Measurements from ENCODE around the gene LSS. TPM values are rescaled to one million over a fixed set of nuclear protein-coding genes. Genes with fewer than 3 reads are reported as not detected.

Gene LSS
- total and polyA plus RNA-seq, 2 donors = 14.9 to 15.4 TPM

DNA sequence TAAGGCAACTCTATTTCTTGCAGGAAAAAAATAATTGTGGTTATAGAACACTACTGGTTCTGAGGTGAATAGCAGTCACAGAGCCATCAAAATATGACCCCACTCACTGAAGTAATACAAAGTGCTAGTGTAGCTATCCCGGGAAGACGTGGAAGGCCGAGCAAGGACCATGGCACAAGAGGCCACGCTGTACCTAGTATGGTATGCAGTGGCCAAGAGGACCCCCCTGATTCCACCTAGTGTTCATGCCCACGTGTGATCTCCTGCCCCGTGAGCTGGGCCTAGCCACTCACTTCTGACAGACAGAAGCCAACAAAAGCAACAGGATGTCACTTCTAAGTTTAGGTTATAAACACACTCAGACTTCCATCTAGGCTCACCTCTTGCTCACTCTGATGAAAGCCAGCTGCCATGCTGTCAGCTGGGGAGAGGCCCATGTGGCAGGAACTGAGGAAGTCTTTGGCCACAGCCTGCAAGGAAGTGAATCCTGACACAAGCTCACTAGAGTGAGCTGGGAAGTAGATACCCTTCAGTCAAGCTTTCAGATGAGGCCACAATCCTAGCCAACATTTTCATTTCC is 21.7 kb upstream of the LSS start:
- no peak overlapping the region for H3K4me3 ChIP-seq (ENCODE audit: low read length in 2 of 2)
- H3K9me3 ChIP-seq (ENCODE audit: control insufficient read depth in 2 of 2, insufficient read depth in 1 of 2, low read length in 1 of 2) = no peaks in the 10 kb centered on the region
- H3K27me3 ChIP-seq (ENCODE audit: control insufficient read depth in 2 of 2, insufficient read depth in 1 of 2, low read length in 1 of 2) = no peaks in the 10 kb centered on the region
- H3K27ac ChIP-seq (ENCODE audit: low read depth in 1 of 2, low read length in 1 of 2) = no peak overlapping the region
- H3K4me1 ChIP-seq (ENCODE audit: control insufficient read depth in 2 of 2, insufficient read depth in 2 of 2, low read length in 2 of 2) = no peaks in the 10 kb centered on the region
- peaks cover 62 to 86% of the 10 kb centered on the region in 2 donors for H3K36me3 ChIP-seq (ENCODE audit: control insufficient read depth in 2 of 2, insufficient read depth in 2 of 2, low read length in 1 of 2)
- DNase-seq (ENCODE audit: low read depth in 6 of 9, low spot score in 9 of 9) = no peak
- 96% methylated on average over 6 of the region's 6 CpGs for WGBS

DNA sequence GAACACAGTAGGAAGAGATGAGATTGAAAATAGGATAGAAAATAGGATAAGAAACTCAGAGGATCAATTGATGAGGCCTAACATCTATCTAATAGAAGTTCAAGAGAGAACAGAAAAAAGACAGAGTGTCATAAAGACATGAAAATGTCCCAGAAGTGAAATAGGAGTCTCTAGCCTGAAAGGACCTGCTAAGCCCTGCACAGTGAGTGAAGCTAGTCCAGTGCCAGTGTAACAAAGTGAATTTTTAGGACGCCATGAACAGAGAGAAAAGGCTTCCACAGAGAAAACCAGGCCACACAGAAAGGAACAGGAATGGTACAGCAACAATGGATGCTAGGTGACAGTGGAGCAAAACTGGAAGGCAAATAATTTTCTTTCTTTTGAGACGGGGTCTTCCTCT is 20.3 kb upstream of the LSS start:
- no peak overlapping the region for H3K27ac ChIP-seq (ENCODE audit: low read depth in 1 of 2, low read length in 1 of 2)
- no peaks in the 10 kb centered on the region for H3K9me3 ChIP-seq (ENCODE audit: control insufficient read depth in 2 of 2, insufficient read depth in 1 of 2, low read length in 1 of 2)
- H3K4me1 ChIP-seq (ENCODE audit: control insufficient read depth in 2 of 2, insufficient read depth in 2 of 2, low read length in 2 of 2) = no peaks in the 10 kb centered on the region
- no peak overlapping the region for H3K4me3 ChIP-seq (ENCODE audit: low read length in 2 of 2)
- H3K36me3 ChIP-seq (ENCODE audit: control insufficient read depth in 2 of 2, insufficient read depth in 2 of 2, low read length in 1 of 2) = peaks cover 63 to 86% of the 10 kb centered on the region in 2 donors
- 98% methylated on average over 2 of the region's 2 CpGs for WGBS
- H3K27me3 ChIP-seq (ENCODE audit: control insufficient read depth in 2 of 2, insufficient read depth in 1 of 2, low read length in 1 of 2) = no peaks in the 10 kb centered on the region
- no peak for DNase-seq (ENCODE audit: low read depth in 6 of 9, low spot score in 9 of 9)

DNA sequence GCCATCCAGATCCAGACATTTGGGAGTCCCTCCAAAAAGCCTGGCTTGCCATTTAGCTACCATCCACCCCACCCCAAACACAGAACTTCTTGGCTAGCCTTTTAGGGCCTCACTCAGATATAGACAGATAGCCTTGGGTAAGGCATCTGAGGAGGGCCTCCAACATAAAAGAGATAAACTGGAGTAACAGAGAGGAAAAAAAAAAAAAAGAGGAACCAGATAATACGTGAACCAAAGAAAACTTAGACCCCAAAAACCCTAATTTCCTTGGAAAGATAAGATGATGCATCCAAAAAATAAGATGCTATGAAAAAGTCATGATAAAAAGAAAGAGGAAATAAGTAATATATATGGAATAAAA is 19.8 kb upstream of the LSS start:
- no peak for DNase-seq (ENCODE audit: low read depth in 6 of 9, low spot score in 9 of 9)
- Histone ChIP-seq H3K4me3 (ENCODE audit: low read length in 2 of 2) (no peak overlapping the region), H3K27ac (ENCODE audit: low read depth in 1 of 2, low read length in 1 of 2) (no peak overlapping the region), H3K4me1 (ENCODE audit: control insufficient read depth in 2 of 2, insufficient read depth in 2 of 2, low read length in 2 of 2) (no peaks in the 10 kb centered on the region), H3K27me3 (ENCODE audit: control insufficient read depth in 2 of 2, insufficient read depth in 1 of 2, low read length in 1 of 2) (no peaks in the 10 kb centered on the region), H3K36me3 (ENCODE audit: control insufficient read depth in 2 of 2, insufficient read depth in 2 of 2, low read length in 1 of 2) (peaks cover 63 to 86% of the 10 kb centered on the region in 2 donors), H3K9me3 (ENCODE audit: control insufficient read depth in 2 of 2, insufficient read depth in 1 of 2, low read length in 1 of 2) (no peaks in the 10 kb centered on the region)
- WGBS = 96% methylated on average over 1 of the region's 1 CpG

DNA sequence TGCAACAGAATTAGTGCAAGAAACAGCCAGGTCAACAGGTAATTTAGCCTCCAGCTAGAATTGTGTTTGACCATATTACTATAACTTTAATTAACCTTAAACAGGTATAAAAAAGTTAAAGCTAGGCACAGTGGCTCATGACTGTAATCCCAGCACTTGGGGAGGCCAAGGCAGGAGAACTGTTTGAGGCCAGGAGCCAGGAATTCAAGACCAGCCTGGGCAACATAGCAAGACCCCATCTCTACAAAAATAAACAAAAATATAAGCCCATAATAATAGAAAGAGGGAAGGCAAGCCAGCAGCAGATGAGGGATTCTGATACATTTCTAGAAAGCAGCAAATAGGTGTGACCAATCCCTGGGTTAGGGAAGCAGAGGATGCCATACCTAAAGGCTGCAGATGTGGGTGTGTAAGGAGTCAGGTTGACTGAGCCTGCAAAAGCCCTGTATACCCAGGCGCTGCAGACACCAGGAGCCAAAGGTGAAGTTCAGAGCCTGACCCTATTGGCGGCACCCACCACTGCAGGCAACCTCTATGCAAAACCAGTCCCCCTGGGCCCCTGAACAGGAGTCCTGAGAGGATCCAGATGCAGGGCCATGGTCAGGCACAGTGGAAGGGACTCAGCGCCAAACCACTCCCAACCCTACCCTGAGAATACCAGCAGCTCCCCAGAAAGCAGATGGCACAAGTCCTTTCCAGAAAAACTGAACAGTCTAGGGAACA is 19.3 kb upstream of the LSS start:
- H3K36me3 ChIP-seq (ENCODE audit: control insufficient read depth in 2 of 2, insufficient read depth in 2 of 2, low read length in 1 of 2) = peaks cover 67 to 86% of the 10 kb centered on the region in 2 donors
- H3K4me1 ChIP-seq (ENCODE audit: control insufficient read depth in 2 of 2, insufficient read depth in 2 of 2, low read length in 2 of 2) = no peaks in the 10 kb centered on the region
- H3K27me3 ChIP-seq (ENCODE audit: control insufficient read depth in 2 of 2, insufficient read depth in 1 of 2, low read length in 1 of 2) = no peaks in the 10 kb centered on the region
- DNase-seq (ENCODE audit: low read depth in 6 of 9, low spot score in 9 of 9) = no peak
- H3K9me3 ChIP-seq (ENCODE audit: control insufficient read depth in 2 of 2, insufficient read depth in 1 of 2, low read length in 1 of 2) = no peaks in the 10 kb centered on the region
- no peak overlapping the region for H3K27ac ChIP-seq (ENCODE audit: low read depth in 1 of 2, low read length in 1 of 2)
- no peak overlapping the region for H3K4me3 ChIP-seq (ENCODE audit: low read length in 2 of 2)
- over 99% methylated on average over 3 of the region's 3 CpGs for WGBS

DNA sequence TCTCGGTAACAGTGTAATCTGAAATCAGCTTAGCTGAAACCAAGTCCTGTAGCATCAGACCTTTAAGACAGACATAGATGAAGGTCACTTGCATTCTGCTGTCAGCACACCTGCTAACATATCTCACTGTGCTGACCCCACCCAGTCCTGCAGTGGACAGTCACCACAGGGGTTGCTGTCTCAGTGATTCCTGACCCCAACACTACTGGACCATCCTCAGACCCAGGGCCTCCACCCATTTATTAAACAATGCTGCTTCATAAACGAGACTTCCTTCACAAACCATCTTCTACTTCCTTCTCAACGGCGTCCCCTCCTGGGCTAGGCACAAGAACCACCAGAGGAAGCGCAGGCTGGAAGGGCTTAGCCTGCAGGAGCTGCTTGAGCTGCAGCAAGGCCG is 17.8 kb upstream of the LSS start:
- Histone ChIP-seq H3K4me1 (ENCODE audit: control insufficient read depth in 2 of 2, insufficient read depth in 2 of 2, low read length in 2 of 2) (no peaks in the 10 kb centered on the region), H3K4me3 (ENCODE audit: low read length in 2 of 2) (no peak overlapping the region), H3K36me3 (ENCODE audit: control insufficient read depth in 2 of 2, insufficient read depth in 2 of 2, low read length in 1 of 2) (peaks cover 68 to 88% of the 10 kb centered on the region in 2 donors), H3K27me3 (ENCODE audit: control insufficient read depth in 2 of 2, insufficient read depth in 1 of 2, low read length in 1 of 2) (no peaks in the 10 kb centered on the region), H3K27ac (ENCODE audit: low read depth in 1 of 2, low read length in 1 of 2) (no peak overlapping the region), H3K9me3 (ENCODE audit: control insufficient read depth in 2 of 2, insufficient read depth in 1 of 2, low read length in 1 of 2) (no peaks in the 10 kb centered on the region)
- WGBS = 96% methylated on average over 6 of the region's 6 CpGs
- DNase-seq (ENCODE audit: low read depth in 6 of 9, low spot score in 9 of 9) = no peak

DNA sequence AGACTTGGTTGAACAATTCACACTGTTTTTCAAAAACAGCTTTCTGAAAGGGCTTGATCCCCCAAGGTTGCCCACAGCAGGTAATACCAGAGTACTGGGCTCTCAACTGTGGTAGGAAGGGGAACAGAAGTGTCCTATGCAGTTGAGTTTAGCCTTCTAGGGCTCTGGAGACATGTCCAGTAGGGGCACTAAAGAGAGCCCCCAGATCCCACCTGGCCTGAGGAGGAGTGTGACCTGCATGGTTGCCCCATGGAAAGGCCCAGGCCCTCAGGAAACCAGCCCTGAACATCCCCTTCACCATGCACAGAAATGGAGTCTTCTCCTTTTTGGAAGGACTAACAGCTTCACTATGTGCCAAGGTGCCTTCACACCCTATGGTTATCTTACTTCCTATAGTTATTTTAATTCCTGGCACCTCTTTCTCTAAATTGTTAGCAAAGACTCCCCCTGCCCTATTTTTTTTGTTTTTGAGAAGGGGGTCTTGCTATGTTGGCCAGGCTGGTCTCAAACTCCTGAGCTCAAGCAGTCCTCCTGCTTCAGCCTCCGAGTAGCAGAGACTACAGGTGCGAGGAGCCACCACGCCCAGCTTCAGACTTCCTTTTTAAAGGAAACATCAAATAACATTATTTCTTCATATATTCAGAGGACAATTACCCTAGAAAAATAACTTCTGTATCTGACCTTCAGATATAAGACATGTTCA is 16.8 kb upstream of the LSS start:
- Histone ChIP-seq H3K27ac (ENCODE audit: low read depth in 1 of 2, low read length in 1 of 2) (no peak overlapping the region), H3K27me3 (ENCODE audit: control insufficient read depth in 2 of 2, insufficient read depth in 1 of 2, low read length in 1 of 2) (no peaks in the 10 kb centered on the region), H3K36me3 (ENCODE audit: control insufficient read depth in 2 of 2, insufficient read depth in 2 of 2, low read length in 1 of 2) (peaks cover 74 to 88% of the 10 kb centered on the region in 2 donors), H3K9me3 (ENCODE audit: control insufficient read depth in 2 of 2, insufficient read depth in 1 of 2, low read length in 1 of 2) (no peaks in the 10 kb centered on the region), H3K4me1 (ENCODE audit: control insufficient read depth in 2 of 2, insufficient read depth in 2 of 2, low read length in 2 of 2) (no peaks in the 10 kb centered on the region), H3K4me3 (ENCODE audit: low read length in 2 of 2) (no peak overlapping the region)
- DNase-seq (ENCODE audit: low read depth in 6 of 9, low spot score in 9 of 9) = no peak
- WGBS = 77% methylated on average over 3 of the region's 3 CpGs

DNA sequence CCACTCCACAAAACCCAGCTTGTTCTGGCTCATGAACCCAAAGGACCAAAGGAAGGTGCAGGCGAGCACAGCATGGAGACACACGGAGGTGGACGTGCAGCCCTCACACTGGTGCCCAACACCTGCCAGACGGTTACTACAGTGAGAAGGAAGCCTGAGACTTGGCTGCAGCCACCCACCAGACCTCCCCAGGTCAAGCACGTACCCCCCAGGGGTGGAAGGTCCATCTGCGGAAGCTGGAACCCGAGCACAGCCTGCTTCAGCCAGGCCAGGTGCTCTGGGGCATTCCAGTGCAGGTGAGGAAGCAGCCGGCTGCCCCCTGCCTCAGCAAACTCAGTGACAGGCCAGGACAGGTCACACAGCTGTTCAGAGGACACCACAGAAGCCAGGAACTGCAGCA is 16.0 kb upstream of the LSS start:
- no peak for DNase-seq (ENCODE audit: low read depth in 6 of 9, low spot score in 9 of 9)
- H3K27ac ChIP-seq (ENCODE audit: low read depth in 1 of 2, low read length in 1 of 2) = no peak overlapping the region
- no peaks in the 10 kb centered on the region for H3K4me1 ChIP-seq (ENCODE audit: control insufficient read depth in 2 of 2, insufficient read depth in 2 of 2, low read length in 2 of 2)
- no peak overlapping the region for H3K4me3 ChIP-seq (ENCODE audit: low read length in 2 of 2)
- H3K9me3 ChIP-seq (ENCODE audit: control insufficient read depth in 2 of 2, insufficient read depth in 1 of 2, low read length in 1 of 2) = no peaks in the 10 kb centered on the region
- over 99% methylated on average over 8 of the region's 8 CpGs for WGBS
- H3K36me3 ChIP-seq (ENCODE audit: control insufficient read depth in 2 of 2, insufficient read depth in 2 of 2, low read length in 1 of 2) = peaks cover 74 to 90% of the 10 kb centered on the region in 2 donors
- no peaks in the 10 kb centered on the region for H3K27me3 ChIP-seq (ENCODE audit: control insufficient read depth in 2 of 2, insufficient read depth in 1 of 2, low read length in 1 of 2)

DNA sequence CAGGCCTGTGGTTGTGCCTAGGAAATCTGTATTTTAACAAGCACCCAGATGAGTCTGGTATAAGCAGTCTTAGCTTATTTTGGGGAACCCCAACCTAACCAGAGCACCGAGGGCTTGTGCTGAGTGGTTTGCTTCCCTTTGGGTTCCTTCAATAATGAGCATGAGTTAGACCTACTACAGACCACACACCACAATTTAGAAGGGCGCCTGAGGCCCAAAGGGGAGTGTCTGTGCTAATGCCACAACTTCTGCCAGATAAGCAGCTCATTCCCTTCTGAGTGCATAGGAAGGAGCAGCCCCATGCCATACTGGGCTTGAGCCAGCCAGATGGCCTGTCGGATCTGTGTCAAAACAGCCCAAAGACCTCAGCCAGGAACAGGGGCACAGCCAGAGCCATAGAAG is 15.4 kb upstream of the LSS start:
- no peak for DNase-seq (ENCODE audit: low read depth in 6 of 9, low spot score in 9 of 9)
- Histone ChIP-seq H3K4me1 (ENCODE audit: control insufficient read depth in 2 of 2, insufficient read depth in 2 of 2, low read length in 2 of 2) (no peaks in the 10 kb centered on the region), H3K36me3 (ENCODE audit: control insufficient read depth in 2 of 2, insufficient read depth in 2 of 2, low read length in 1 of 2) (peaks cover 79 to 90% of the 10 kb centered on the region in 2 donors), H3K4me3 (ENCODE audit: low read length in 2 of 2) (no peak overlapping the region), H3K9me3 (ENCODE audit: control insufficient read depth in 2 of 2, insufficient read depth in 1 of 2, low read length in 1 of 2) (no peaks in the 10 kb centered on the region), H3K27me3 (ENCODE audit: control insufficient read depth in 2 of 2, insufficient read depth in 1 of 2, low read length in 1 of 2) (no peaks in the 10 kb centered on the region), H3K27ac (ENCODE audit: low read depth in 1 of 2, low read length in 1 of 2) (no peak overlapping the region)
- WGBS = 99% methylated on average over 3 of the region's 3 CpGs

DNA sequence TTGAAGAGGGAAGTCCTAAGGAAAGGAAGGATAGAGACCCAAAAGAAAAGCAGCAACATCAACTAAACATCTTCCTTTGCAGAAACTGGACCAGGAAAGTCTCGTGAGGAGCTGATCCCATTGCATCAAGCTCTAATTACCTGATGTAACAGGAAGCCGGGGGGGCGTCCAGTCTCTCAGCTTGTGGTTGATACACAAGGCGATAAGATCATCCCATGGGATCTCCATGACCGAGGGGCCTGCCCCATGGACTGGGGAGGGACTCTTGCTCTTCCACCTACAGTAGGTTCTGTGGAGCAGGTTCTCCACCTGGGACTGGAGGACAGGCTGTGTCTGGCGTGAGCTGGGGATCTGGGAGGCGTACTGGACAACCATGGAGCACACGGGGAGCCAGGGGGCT is 14.8 kb upstream of the LSS start:
- no peaks in the 10 kb centered on the region for H3K9me3 ChIP-seq (ENCODE audit: control insufficient read depth in 2 of 2, insufficient read depth in 1 of 2, low read length in 1 of 2)
- H3K4me3 ChIP-seq (ENCODE audit: low read length in 2 of 2) = no peak overlapping the region
- no peaks in the 10 kb centered on the region for H3K4me1 ChIP-seq (ENCODE audit: control insufficient read depth in 2 of 2, insufficient read depth in 2 of 2, low read length in 2 of 2)
- DNase-seq (ENCODE audit: low read depth in 6 of 9, low spot score in 9 of 9) = no peak
- WGBS = 97% methylated on average over 8 of the region's 8 CpGs
- no peaks in the 10 kb centered on the region for H3K27me3 ChIP-seq (ENCODE audit: control insufficient read depth in 2 of 2, insufficient read depth in 1 of 2, low read length in 1 of 2)
- no peak overlapping the region for H3K27ac ChIP-seq (ENCODE audit: low read depth in 1 of 2, low read length in 1 of 2)
- peaks cover 81 to 92% of the 10 kb centered on the region in 2 donors for H3K36me3 ChIP-seq (ENCODE audit: control insufficient read depth in 2 of 2, insufficient read depth in 2 of 2, low read length in 1 of 2)

All from thymus (tissue), 11 donors.